Activated CD4-positive, alpha-beta T cell treated with anti-CD3 and anti-CD28 coated beads, Interleukin-2, amount 10 ng/mL, durations not matched to agents 7 days and 5 days (primary cell): Measurements from ENCODE around the gene TUBA4B. TPM values are rescaled to one million over a fixed set of nuclear protein-coding genes. Genes with fewer than 3 reads are reported as not detected.

ENCODE experiments used
- CTCF ChIA-PET: fragments of 350-600 bp; sonication (Branson Sonifier 250); formaldehyde crosslinking; loops from one replicate; lab custom pipeline; 2021; ENCODE audit warnings: antibody characterized with exemption; lab: Charles Lee
- POLR2A ChIA-PET: fragments of 350-600 bp; sonication (Branson Sonifier 250); formaldehyde crosslinking; loops from one replicate; lab custom pipeline; 2021; ENCODE audit warnings: antibody characterized with exemption; lab: Charles Lee
- DNase-seq: peaks from one replicate; pipeline ENCODE4 v3.0.0-alpha.2; 2020
- H3K27ac Mint-ChIP-seq: one replicate; pipeline ENCODE4 v1.8.0; 2021; ENCODE audit warnings: mild to moderate bottlenecking, moderate library complexity, mixed read lengths
- H3K27me3 Mint-ChIP-seq: one replicate; pipeline ENCODE4 v1.8.0; 2021; ENCODE audit warnings: mixed read lengths
- H3K36me3 Mint-ChIP-seq: one replicate; pipeline ENCODE4 v1.8.0; 2021; ENCODE audit warnings: low read depth, mixed read lengths
- H3K4me1 Mint-ChIP-seq: one replicate; pipeline ENCODE4 v1.8.0; 2021; ENCODE audit warnings: mixed read lengths
- H3K4me3 Mint-ChIP-seq: one replicate; pipeline ENCODE4 v1.8.0; 2021; ENCODE audit warnings: mild to moderate bottlenecking, moderate library complexity, mixed read lengths
- H3K9me3 Mint-ChIP-seq: one replicate; pipeline ENCODE4 v1.8.0; 2021; ENCODE audit warnings: mixed read lengths
- total RNA-seq, 2 experiments: library from RNA; stranded (reverse); gene quantifications; one replicate each; pipeline ENCODE4 v1.2.3, GENCODE V29; 2021

The TUBA4B gene
- total RNA-seq, 2 experiments from 2014 or later, result not detected

DNA sequence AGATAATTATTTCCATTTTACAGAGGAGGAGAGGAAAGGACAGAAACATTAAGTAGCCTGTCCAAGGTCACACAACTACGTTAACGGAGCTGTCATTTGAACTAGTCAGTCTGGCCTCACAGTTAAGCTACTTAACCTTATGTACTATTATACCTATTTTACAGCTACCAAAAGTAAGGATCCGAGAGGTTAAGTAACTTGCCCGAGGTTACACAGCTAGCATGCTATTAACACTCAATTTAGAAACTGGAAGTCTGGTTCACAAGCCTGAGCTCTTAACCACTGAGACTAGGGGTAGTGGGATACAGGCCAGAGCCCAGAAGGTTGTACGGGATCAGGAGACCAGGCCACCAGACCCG lies 8.3 kb upstream of the TUBA4B start:
- Mint-ChIP-seq H3K36me3 (peaks cover 34% of the 10 kb centered on the region), H3K4me1 (peaks cover 59% of the 10 kb centered on the region), H3K27ac (peak overlapping the region; percentile 99), H3K4me3 (peak overlapping the region; percentile 99), H3K27me3 (no peaks in the 10 kb centered on the region), H3K9me3 (no peaks in the 10 kb centered on the region)
- ChIA-PET CTCF (interaction anchor here (0.9 to 2.9 kb wide), 13 partner anchors 10 to 347 kb away, joined by 3 to 15 read pairs (median 4); partner anchors contain the start of genes ABCB6, ANKZF1, ATG9A and TUBA4A), POLR2A (interaction anchor here (1.0 to 1.4 kb wide), 2 partner anchors 9 to 10 kb away, joined by 4 to 5 read pairs; partner anchors contain the start of gene TUBA4A)
- DNase-seq, result no peak

DNA sequence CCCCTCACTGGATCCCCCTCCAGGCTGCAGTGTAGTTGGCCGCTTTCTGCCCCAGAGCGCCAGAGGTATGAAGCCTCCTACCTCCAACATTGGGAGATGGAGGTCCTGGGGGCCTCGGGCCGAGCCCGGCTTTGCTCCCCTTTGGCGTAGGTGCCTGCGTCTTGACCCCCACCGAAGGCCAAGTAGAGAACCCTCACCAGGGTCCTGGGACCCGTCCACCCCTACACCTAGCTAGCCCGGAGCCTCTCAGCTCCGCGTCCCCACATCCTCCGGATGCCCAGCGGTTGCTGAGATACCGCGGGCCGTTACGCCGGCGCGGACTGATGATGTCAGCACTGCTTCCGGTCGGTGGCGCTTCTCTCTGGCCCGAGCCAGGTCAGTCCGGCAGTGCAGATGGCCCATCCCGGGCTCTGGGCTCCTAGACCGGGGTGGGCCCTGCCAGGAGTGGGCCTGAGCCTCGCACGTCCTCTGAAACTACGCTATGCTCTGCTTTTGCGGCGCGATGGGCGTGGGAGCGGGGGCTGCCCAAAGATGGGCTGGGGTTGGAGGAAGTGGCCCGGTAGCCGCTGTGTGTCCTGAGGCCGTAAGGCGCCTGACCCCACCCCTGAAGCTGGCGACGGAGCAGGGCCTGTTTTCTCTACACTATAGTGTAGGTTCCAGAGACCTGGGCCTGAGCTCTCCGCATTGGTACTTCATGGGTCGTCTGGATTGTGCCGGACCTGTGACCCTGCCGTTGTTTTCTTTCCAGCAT lies 7.7 kb upstream of the TUBA4B start, which contains the start of the genes GLB1L and STK16:
Gene GLB1L (minus strand): TSS at position 297 of the 751 bp plus-strand sequence. CDS start 1,871 bp downstream, outside the sequence.
Gene STK16 (plus strand): TSS at position 332 of the 751 bp plus-strand sequence. CDS start 521 bp downstream, outside the sequence.
- Mint-ChIP-seq H3K9me3 (no peaks in the 10 kb centered on the region), H3K36me3 (peaks cover 40% of the 10 kb centered on the region), H3K4me1 (peaks cover 65% of the 10 kb centered on the region), H3K27me3 (no peaks in the 10 kb centered on the region), H3K27ac (peak within 1 kb of the TSS; percentile 99), H3K4me3 (peak within 1 kb of the TSS; percentile 99)
- DNase-seq, result peak; percentile 89
- ChIA-PET POLR2A (interaction anchor here (1.0 to 1.4 kb wide), 2 partner anchors 9 to 10 kb away, joined by 4 to 5 read pairs; partner anchors contain the start of gene TUBA4A), CTCF (interaction anchor here (0.9 to 2.9 kb wide), 14 partner anchors 10 to 348 kb away, joined by 3 to 15 read pairs (median 4); partner anchors contain the start of genes ABCB6, ANKZF1, ATG9A and TUBA4A)

DNA sequence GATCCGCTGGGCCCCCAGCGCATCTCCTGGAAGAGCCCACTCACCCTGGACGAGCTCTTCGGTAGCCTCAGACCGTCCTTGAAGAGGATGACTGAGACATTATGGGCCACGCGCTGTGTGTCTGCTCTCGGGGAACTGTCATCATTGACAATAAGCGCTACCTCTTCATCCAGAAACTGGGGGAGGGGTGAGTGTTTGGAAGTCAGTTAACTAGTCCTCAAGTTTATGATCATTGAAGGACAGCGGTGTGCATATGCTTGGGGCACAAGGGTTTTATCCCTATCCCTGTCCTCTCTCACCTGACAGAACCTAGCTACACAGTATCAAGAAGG lies 7.2 kb upstream of the TUBA4B start:
- CTCF ChIA-PET, result interaction anchor here (0.9 to 2.9 kb wide), 11 partner anchors 9 to 348 kb away, joined by 3 to 15 read pairs (median 5); partner anchors contain the start of genes ANKZF1, ATG9A, TUBA4A and ZFAND2B
- POLR2A ChIA-PET, result interaction anchor here (1.4 kb wide), 1 partner anchor 8 kb away, joined by 5 read pairs; the partner anchor contains the start of gene TUBA4A
- Mint-ChIP-seq H3K27me3 (no peaks in the 10 kb centered on the region), H3K36me3 (peaks cover 45% of the 10 kb centered on the region), H3K4me3 (peak overlapping the region; percentile 99), H3K27ac (peak overlapping the region; percentile 99), H3K9me3 (no peaks in the 10 kb centered on the region), H3K4me1 (peaks cover 70% of the 10 kb centered on the region)
- DNase-seq, result peak; percentile 32

DNA sequence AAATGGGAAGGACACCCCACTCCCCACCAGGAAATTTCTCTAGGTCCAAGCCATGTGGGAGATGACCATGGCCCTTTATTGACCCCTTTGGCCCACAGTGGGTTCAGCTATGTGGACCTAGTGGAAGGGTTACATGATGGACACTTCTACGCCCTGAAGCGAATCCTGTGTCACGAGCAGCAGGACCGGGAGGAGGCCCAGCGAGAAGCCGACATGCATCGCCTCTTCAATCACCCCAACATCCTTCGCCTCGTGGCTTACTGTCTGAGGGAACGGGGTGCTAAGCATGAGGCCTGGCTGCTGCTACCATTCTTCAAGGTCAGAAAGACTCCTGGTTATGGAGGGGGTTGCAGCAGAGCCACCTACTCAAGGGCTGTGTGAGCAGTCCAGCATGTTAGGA lies 6.5 kb upstream of the TUBA4B start:
- ChIA-PET CTCF (interaction anchor here (1.5 to 2.9 kb wide), 3 partner anchors 8 to 44 kb away, joined by 6 to 15 read pairs (median 14); partner anchors contain the start of genes ANKZF1, ATG9A and TUBA4A), POLR2A (no interaction called here)
- peak overlapping the region; percentile 99 for H3K4me3 Mint-ChIP-seq
- peaks cover 77% of the 10 kb centered on the region for H3K4me1 Mint-ChIP-seq
- no peaks in the 10 kb centered on the region for H3K9me3 Mint-ChIP-seq
- no peaks in the 10 kb centered on the region for H3K27me3 Mint-ChIP-seq
- no peak for DNase-seq
- peak overlapping the region; percentile 99 for H3K27ac Mint-ChIP-seq
- peaks cover 52% of the 10 kb centered on the region for H3K36me3 Mint-ChIP-seq

GRCh38 chr2:219247678-219248642 lies 5.1 kb upstream of the TUBA4B start:
- peak; percentile 73 for DNase-seq
- H3K27me3 Mint-ChIP-seq, result no peaks in the 10 kb centered on the region
- ChIA-PET POLR2A (interaction anchor here (1.0 kb wide), 1 partner anchor 31 kb away, joined by 6 read pairs; the partner anchor contains the start of gene DNAJB2), CTCF (interaction anchor here (0.6 to 9.7 kb wide), 14 partner anchors 8 to 203 kb away, joined by 3 to 99 read pairs (median 4); partner anchors contain the start of genes ABCB6 and DNAJB2)
- peak overlapping the region; percentile 99 for H3K4me3 Mint-ChIP-seq
- peak overlapping the region; percentile 91 for H3K27ac Mint-ChIP-seq
- peaks cover 66% of the 10 kb centered on the region for H3K36me3 Mint-ChIP-seq
- H3K4me1 Mint-ChIP-seq, result peaks cover 86% of the 10 kb centered on the region
- no peaks in the 10 kb centered on the region for H3K9me3 Mint-ChIP-seq

- Mint-ChIP-seq H3K4me3 (peak overlapping the region; percentile 99), H3K9me3 (no peaks in the 10 kb centered on the region), H3K27ac (peak overlapping the region; percentile 91), H3K27me3 (no peaks in the 10 kb centered on the region), H3K36me3 (peaks cover 66% of the 10 kb centered on the region), H3K4me1 (peaks cover 79% of the 10 kb centered on the region)
- ChIA-PET CTCF (interaction anchor here (1.0 to 9.7 kb wide), 11 partner anchors 10 to 74 kb away, joined by 3 to 99 read pairs (median 5); partner anchors contain the start of genes ABCB6 and DNAJB2), POLR2A (no interaction called here)
- DNase-seq, result no peak
These were observed 4.2 kb upstream of the TUBA4B start for GRCh38 chr2:219248845-219249202.

GRCh38 chr2:219249203-219249980 lies 3.7 kb upstream of the TUBA4B start:
- H3K36me3 Mint-ChIP-seq, result peaks cover 66% of the 10 kb centered on the region
- no peaks in the 10 kb centered on the region for H3K27me3 Mint-ChIP-seq
- ChIA-PET POLR2A (interaction anchor here (1.0 kb wide), 1 partner anchor 20 kb away, joined by 3 read pairs; the partner anchor contains the start of genes ANKZF1 and ATG9A), CTCF (interaction anchor here (1.0 to 9.7 kb wide), 11 partner anchors 9 to 66 kb away, joined by 3 to 99 read pairs (median 4); partner anchors contain the start of genes ABCB6 and DNAJB2)
- peak overlapping the region; percentile 99 for H3K4me3 Mint-ChIP-seq
- H3K4me1 Mint-ChIP-seq, result peaks cover 76% of the 10 kb centered on the region
- H3K9me3 Mint-ChIP-seq, result no peaks in the 10 kb centered on the region
- H3K27ac Mint-ChIP-seq, result peak overlapping the region; percentile 91
- peak; percentile 56 for DNase-seq

DNA sequence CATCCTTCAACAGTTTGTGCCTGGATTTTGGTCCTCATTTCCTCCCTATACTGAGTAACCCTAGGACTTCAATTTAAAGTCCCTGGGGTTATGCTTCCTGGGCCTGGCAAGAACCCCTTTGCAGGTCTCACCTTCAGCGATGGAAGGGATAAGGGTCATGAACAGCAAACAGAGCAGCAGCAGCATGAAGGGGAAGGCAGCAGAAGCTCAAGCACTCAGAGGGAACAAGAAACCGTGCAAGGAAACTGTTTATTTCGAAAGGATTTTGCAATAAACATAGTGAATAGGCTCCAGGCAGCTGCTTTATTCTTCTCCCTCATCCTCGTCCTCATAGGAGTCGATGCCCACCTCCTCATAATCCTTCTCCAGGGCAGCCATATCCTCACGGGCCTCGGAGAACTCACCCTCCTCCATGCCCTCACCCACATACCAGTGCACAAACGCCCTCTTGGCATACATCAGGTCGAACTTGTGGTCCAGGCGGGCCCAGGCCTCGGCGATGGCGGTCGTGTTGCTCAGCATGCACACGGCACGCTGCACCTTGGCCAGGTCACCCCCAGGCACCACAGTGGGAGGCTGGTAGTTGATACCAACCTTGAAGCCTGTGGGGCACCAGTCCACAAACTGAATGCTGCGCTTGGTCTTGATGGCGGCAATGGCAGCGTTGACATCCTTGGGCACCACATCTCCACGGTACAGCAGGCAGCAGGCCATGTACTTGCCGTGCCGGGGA lies 2.8 kb upstream of the TUBA4B start:
- no peak for DNase-seq
- ChIA-PET POLR2A (interaction anchor here (1.0 kb wide), 1 partner anchor 21 kb away, joined by 3 read pairs; the partner anchor contains the start of genes ANKZF1 and ATG9A), CTCF (interaction anchor here (1.2 to 9.7 kb wide), 4 partner anchors 28 to 48 kb away, joined by 3 to 99 read pairs (median 38); partner anchors contain the start of gene DNAJB2)
- Mint-ChIP-seq H3K4me3 (peak overlapping the region; percentile 99), H3K27ac (peak overlapping the region; percentile 91), H3K36me3 (peaks cover 66% of the 10 kb centered on the region), H3K4me1 (peaks cover 75% of the 10 kb centered on the region), H3K9me3 (no peaks in the 10 kb centered on the region), H3K27me3 (no peaks in the 10 kb centered on the region)

DNA sequence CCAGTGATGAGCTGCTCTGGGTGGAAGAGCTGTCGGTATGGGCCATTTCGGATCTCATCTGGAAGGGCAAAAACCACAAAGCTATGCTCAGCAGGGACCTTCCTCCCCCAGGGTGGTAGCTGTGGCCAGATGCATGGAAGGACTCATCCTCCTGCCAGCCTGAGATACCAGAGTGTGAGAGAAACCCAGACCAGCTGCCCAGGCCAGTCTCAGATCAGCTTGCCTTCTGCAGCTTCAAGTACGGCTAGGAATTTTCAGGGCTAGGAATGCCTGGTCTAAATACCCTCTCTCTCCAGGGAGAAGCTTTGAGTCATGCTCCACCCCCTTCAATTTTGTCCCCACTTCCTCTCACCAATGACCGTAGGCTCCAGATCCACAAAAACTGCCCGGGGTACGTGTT lies 1.4 kb upstream of the TUBA4B start:
- peak overlapping the region; percentile 93 for H3K27ac Mint-ChIP-seq
- H3K36me3 Mint-ChIP-seq, result peaks cover 62% of the 10 kb centered on the region
- CTCF ChIA-PET, result interaction anchor here (0.7 to 9.7 kb wide), 8 partner anchors 10 to 78 kb away, joined by 3 to 99 read pairs (median 4); partner anchors contain the start of genes DNAJB2 and ZFAND2B

DNA sequence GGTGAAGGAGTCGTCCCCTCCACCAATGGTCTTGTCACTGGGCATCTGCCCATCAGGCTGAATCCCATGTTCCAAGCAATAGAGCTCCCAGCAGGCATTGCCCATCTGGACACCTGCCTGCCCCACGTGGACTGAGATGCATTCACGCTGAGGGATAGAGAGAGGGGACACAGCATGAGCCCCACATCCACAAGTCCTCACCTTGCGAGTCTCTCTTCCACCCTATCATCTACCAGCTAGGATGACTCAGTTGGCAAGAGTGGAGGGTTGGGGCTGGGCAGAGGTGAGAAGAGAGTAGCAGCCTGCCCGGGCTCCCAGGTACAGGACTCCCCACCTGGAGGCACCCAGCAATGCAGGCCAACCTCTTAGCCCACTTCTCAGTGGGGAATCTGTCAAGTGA lies 959 bp upstream of the TUBA4B start:
- Mint-ChIP-seq H3K27ac (peak overlapping the region; percentile 93), H3K27me3 (no peaks in the 10 kb centered on the region), H3K36me3 (peaks cover 58% of the 10 kb centered on the region), H3K4me1 (peaks cover 68% of the 10 kb centered on the region), H3K9me3 (no peaks in the 10 kb centered on the region), H3K4me3 (peak overlapping the region; percentile 99)
- no peak for DNase-seq
- ChIA-PET POLR2A (interaction anchor here (1.3 to 1.5 kb wide), 2 partner anchors 23 to 41 kb away, joined by 3 to 6 read pairs; partner anchors contain the start of genes ANKZF1 and ATG9A), CTCF (interaction anchor here (0.7 to 9.7 kb wide), 7 partner anchors 9 to 78 kb away, joined by 3 to 99 read pairs (median 4); partner anchors contain the start of genes DNAJB2 and ZFAND2B)

More for the DNA sequence above, 1.4 kb upstream of the TUBA4B start:
- DNase-seq, result no peak
- Mint-ChIP-seq H3K27me3 (no peaks in the 10 kb centered on the region), H3K9me3 (no peaks in the 10 kb centered on the region), H3K4me1 (peaks cover 73% of the 10 kb centered on the region), H3K4me3 (peak overlapping the region; percentile 99)
- POLR2A ChIA-PET, result interaction anchor here (1.3 kb wide), 1 partner anchor 22 kb away, joined by 3 read pairs; the partner anchor contains the start of genes ANKZF1 and ATG9A
